GM19463 (cell line): Measurements from ENCODE around the gene ACSS1.

Experiments used
- ATAC-seq: cut with Tn5 transposase; IDR thresholded peaks from one replicate; pipeline ENCODE4 v1.9.1; 2021; ENCODE audit warnings: mild to moderate bottlenecking, moderate library complexity; ENCODE audit not compliant: unreplicated experiment

The ACSS1 gene

GRCh38 chr20:25079171-25079570, 21.2 kb upstream of the ACSS1 start:
- ATAC-seq = no peak

- ATAC-seq = no peak
These were observed 20.7 kb upstream of the ACSS1 start for GRCh38 chr20:25078662-25079061.

DNA sequence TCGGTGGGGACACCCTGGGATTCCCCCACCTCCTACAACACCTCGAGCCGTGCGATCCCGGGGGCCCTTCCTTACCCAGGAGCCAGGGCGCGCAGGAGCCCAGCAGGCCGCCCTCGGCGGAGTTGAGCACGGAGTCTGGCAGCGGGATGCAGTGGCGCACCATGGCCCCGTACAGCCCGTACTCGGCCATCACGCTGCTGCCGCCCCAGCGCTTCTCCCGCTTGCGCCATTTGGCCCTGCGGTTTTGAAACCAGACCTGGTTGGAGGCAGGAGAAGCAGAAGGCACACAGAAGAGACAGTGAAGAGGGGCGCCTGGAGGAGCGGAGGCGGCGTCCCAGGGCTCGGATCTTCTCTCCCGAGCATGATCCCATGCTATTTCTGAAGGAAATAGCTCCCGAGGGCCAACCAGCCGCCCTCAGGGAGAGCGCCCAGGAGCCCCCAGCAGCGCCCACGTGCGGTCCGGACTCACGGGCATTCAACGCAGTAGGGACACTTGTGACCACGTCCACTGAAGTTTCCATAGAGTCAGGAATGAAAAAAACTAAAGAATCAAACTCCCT, 19.8 kb upstream of the ACSS1 start:
- ATAC-seq = no peak

DNA sequence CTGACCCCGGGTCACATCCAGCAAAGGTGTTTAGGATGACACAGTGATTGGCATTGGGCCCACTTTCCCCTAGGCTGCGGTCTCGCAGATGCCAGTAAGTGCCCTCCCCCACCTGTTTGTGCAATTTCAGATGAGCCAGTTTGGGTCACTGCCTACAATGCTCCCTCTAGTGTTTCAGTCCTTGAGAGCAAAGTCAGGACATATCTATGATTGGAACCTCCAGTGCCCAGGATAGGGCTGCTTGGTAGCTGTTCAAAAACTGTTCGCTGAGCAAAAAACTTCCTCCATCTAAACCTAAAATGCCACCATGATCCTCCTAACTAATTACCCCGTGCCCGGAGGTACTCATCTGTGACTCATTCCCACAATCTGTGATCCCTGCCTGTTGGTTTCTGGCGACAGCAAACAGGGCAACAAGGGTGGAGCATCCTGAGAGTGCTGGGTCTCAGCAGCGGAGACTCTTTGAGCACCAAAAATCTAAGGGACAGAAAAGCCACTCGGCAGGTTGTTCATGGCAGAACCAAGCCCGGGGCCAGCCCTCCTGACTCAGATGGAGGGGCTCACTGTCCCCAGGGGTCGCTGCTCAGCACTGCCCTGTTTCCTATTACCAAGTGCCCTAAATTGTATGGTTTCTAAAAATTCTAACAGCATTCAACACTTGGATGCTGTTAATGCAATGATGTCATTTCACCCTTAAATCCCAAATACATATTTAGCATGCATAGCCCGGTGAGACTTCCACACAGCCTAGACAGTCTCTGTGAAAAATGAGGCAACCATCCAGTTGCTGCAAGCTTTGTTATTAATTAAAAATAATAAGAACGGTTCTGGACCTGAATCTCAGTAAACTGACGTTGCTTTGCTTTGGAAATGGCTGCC, 19.0 kb upstream of the ACSS1 start:
- ATAC-seq = no peak

GRCh38 chr20:25076201-25076600, 18.3 kb upstream of the ACSS1 start:
- ATAC-seq = no peak

DNA sequence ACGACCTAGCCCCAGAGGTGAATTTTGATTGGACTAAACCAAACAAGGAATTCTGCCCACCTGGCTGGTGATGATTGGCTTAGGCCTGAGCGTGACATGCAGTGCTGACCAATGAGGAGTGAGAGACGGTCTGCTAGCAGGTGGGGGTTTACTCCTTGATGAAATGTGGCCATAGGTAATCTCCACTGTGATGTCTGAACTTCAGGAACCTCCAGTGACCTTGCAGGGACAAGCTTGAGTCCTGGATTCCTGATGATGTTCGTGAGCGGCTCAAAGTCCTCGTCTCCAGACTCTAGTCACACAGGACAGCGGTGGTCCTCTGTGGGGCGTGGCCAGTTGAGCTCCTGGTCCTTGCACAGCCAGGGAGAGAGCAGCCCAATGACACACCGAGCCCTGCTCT, 15.6 kb upstream of the ACSS1 start:
- ATAC-seq = no peak

DNA sequence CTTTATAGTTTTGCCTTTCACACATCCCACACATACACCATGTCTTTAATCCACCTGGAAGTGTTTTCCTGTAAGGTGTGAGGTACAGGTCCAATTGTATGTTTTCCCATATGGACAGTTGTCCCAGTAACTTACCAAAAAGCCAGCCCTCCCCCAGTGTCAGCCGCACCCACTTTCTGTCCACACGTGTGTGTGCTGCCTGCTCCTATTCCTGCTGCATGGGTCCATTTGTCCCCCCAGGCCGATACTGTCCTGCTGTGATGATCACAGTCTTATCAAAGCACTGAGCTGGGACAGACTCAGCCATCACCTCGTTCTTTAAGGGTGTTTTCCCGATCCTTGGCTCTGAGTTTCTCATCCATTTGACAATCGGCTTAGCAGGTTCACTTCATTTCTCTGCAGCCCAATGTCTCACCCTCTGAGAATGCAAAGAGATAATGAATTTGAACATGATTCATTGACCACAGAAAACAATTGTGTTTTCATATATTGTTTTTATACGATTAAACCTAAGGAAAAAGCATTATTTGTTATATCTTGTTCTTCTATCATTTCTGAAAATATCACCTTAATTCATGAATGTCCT, 14.4 kb upstream of the ACSS1 start:
- no peak for ATAC-seq

DNA sequence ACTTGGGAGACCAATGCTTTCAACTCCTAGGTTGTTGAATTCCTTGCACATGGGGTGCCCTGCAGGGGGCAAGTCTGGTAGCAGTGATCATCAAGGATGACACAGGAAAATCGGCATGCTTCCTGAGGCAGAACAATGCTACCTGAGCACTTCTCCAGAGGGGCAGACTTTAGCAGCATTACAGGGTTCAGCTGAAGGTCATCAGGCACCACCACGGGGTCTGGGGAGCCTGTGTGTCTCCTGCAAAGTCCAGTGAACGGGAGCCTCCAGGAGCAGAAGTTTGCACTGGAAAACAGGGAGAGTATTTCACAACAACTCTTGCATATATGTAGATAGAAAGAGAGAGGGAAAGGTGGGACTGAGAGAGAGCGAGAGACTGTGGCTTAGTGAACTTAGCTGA, 13.8 kb upstream of the ACSS1 start:
- ATAC-seq = no peak

DNA sequence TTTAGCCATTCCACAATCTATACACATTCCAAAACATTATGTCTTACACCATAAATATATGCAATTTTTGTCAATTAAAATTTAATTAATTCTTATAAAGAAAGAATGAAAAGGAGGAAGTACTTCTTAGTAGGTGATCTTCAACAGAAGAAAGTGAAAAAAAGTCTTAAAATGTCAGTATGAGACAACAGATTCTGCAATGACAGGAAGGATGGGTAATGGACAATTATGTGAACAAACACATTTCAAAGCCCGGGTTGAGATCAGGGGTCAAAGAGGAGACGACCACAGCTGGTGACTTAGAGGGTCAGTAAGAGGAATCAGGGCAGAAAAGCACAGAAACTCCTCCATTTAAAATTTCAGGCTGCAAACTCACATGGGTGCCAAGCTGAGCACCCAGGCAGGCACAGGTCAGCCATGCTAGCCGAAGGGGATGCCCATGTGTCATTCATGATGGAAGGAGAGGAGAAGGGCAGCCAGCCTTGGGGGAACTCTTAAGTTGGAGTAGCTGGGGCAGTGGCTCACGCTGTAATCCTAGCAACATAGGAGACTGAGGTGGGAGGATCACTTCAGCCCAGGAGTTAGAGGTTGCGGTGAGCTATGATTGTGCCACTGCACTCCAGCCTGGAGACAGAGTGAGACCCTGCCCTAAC, 13.0 kb upstream of the ACSS1 start:
- no peak for ATAC-seq

DNA sequence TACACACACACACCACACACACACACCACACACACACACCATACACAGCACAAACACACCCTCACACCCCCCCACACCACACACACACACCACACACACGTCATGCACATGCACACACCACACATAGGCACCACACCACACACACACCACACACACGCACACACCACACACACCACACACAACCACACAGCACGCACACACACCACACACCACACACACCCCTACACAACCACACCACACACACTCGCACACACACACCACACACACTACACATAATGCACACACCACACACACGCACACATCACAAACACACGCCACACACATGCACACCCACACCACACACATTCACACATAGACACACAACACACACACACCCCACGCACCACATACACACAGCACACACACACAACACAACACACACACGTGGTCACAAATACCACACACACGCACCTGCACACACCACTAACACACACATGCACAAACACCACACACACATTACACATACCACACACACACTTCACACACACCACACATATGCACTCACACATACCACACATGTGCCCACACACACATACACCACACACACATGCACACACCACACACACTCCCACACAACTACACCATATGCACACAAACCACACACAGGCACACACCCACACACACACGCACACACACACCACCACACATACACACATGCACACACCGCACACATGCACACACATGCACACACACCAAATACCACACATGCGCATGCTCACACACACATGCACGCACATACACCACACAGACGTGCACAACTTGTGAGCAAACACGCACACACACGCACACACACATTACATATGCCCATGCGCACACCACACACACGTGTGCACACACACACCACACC, 9.4 kb upstream of the ACSS1 start:
- ATAC-seq = no peak

DNA sequence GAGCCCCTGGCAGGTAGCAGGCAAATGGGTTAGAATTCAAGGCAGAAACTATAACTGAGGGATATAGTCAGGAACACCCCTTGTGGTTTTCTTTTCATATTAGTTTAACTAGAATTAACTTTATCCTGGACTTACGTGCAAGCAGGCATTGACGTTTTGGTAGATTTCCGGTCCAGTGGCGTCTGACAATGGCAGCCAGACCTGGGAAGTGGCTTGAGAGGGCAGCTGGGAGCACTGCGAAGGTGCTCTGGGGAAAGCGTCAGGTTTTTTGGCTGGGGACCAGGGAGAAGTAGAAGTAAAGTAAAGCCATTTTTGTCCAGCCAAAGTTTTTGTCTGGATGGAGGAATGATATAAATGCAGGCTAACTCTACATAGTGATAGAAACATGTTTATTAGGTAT, 8.4 kb upstream of the ACSS1 start:
- no peak for ATAC-seq

DNA sequence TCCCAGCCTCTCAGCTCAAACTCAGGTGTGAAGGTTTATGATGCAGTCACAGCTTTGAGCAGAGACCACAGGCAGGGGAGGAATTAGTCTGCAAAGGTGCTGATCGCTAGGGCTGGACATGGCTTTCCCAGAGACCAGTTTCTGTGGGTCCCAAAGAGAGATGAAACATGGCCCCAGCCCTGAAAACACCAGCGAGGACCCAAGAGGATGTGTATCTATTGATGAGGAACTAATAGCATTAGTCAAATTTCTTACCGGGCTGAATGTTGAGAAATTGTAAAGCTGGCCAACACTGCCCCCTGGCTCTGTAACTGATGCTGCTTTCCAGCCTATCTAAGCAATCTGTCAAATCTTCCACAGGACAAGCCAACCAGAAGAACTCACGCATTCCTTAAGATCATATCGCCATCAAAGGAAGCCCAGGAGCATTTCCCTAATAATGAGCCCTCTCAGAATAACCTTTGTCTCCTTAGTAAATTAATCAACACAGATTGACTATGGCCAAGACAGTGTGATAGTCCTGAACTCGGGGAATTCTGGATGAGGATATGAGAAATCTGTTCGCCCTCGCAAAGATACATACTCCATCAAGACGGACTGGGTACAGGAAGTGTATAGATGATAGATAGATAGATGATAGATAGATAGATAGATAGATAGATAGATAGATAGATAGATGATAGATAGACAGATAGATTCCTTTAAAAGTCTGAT, 7.8 kb upstream of the ACSS1 start:
- peak; percentile 80 for ATAC-seq

GRCh38 chr20:25065072-25065624, 7.2 kb upstream of the ACSS1 start:
- no peak for ATAC-seq

DNA sequence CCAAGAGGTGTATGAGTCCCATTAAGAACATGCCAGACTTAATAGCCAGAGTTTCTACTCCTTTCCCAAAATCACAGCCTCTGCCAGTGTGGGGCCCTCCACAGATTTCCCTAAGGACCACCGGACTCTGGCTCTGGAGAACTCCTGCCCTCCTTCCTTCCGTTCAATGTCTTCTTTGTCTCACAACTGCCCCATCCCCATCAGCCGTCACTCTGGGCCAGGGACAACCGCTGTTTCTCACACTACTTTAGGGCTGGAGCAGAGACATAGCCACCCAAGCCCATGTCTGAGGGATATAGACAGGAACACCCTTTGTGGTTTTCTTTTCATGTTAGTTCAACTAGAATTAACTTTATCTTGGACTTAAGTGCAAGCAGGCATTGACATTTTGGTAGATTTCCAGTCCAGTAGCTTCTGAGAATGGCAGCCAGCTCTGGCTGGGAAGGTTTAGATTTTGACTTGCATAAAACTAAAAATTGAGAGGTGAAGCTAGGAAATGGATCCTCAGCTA, 6.7 kb upstream of the ACSS1 start:
- no peak for ATAC-seq

- no peak for ATAC-seq
These were observed 6.0 kb upstream of the ACSS1 start for GRCh38 chr20:25063981-25064380.

DNA sequence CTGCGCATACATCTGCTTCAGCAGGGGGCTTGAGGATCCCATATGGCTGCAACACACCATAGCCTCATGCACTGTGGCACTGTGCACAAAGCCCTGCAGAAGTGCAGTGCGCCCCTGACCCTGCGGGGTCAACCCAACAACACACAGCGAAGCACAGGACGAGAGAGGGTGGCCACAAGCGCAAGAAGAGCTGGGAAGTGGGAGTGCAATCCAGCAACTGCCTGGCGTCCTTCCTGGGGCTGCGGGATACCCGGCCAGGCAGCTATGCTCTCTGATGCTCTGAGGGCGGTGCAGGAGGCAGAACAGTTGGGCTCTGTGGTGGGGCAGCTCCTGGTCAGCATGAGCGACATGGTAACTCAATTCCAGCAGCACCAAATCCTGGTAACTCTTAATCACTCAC, 5.6 kb upstream of the ACSS1 start:
- ATAC-seq = no peak

DNA sequence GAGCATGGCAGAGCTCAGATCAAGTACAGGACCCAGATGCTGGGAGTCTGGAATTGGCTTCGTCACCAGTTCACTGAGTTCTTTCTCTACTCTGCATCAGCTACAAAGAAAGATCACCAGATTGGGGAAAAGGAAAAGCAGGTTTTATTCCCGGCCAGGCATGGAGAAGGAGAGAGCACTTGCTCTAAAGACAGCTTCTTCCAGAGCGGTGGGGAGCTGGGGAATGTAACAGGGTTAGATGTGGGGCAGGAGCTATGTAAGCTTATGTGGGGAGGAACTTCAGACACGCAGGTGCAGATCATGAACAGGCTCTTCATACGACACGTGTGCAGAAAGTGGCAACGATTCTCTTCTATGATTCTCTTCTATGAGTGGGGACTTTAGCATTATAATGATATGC, 4.9 kb upstream of the ACSS1 start:
- ATAC-seq = no peak

DNA sequence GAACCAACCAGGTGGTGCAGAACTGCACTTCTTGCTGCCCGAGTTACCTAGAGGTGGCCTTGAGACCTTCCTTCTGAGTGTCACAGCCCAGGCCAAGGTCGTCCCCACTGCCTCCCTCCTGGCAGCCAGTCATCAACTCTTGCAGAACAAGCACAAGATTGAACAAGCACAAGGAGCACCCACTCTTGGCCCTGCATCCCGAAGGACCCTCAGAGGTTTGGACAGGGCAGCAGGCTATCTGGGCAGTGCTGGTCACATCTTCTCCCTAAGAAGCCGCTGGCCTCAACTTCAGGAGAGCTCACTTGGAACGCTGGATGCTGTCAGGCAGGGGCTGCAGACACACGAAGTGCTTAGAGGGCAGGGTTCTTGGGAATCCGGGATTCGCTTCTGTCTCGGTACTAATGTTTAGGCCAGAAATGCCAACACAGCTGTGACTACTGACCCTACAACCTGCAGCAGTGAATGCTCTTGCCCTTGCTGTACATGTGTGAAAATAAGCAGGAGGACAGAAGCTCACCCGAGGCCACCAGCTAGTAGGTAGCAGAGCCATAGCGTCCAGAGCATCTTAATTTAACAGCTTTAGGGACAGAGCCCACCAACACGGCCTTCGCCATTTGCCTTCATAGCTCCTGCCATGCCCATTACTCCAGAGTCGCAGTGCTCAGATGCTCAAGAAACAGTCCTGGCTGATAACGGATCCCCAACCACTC, 4.0 kb upstream of the ACSS1 start:
- ATAC-seq = no peak
